SJCRH30 (cell line): Measurements from ENCODE around the gene PLRG1. TPM values are rescaled to one million over a fixed set of nuclear protein-coding genes. Genes with fewer than 3 reads are reported as not detected.

Experiments used
- DNase-seq, 2 experiments: peaks; one replicate each; pipeline ENCODE4 v3.0.0-alpha.2; 2015 to 2020
- H3K27ac ChIP-seq: fragments of 250-450 bp; sonication (Bioruptor Pico); 2 replicates; pipeline ENCODE4 v1.5.1; 2020; ENCODE audit warnings: mild to moderate bottlenecking, moderate library complexity
- H3K27me3 ChIP-seq: fragments of 250-450 bp; sonication (Bioruptor Pico); 2 replicates; pipeline ENCODE4 v1.5.1; 2020; ENCODE audit warnings: mild to moderate bottlenecking, moderate library complexity
- H3K36me3 ChIP-seq: fragments of 250-450 bp; sonication (Bioruptor Pico); 2 replicates; pipeline ENCODE4 v1.5.1; 2020; ENCODE audit warnings: mild to moderate bottlenecking, moderate library complexity
- H3K4me1 ChIP-seq: fragments of 250-450 bp; sonication (Bioruptor Pico); 2 replicates; pipeline ENCODE4 v1.5.1; 2020; ENCODE audit warnings: mild to moderate bottlenecking, moderate library complexity
- H3K4me3 ChIP-seq: fragments of 250-450 bp; sonication (Bioruptor Pico); 2 replicates; pipeline ENCODE4 v1.5.1; 2020; ENCODE audit warnings: mild to moderate bottlenecking, moderate library complexity
- H3K9me3 ChIP-seq: fragments of 250-450 bp; sonication (Bioruptor Pico); replicated peaks from 2 replicates; pipeline ENCODE4 v1.5.1; 2020; ENCODE audit warnings: mild to moderate bottlenecking, moderate library complexity
- total RNA-seq: library from RNA; depleted of rRNA; stranded (reverse); fragments of >200 nt; shearing (Covaris generic); gene quantifications from 2 replicates; pipeline ENCODE4 v1.2.3, GENCODE V29; 2014

Gene PLRG1
- total RNA-seq, 1 experiment from 2014 or later: 38.6 TPM

DNA sequence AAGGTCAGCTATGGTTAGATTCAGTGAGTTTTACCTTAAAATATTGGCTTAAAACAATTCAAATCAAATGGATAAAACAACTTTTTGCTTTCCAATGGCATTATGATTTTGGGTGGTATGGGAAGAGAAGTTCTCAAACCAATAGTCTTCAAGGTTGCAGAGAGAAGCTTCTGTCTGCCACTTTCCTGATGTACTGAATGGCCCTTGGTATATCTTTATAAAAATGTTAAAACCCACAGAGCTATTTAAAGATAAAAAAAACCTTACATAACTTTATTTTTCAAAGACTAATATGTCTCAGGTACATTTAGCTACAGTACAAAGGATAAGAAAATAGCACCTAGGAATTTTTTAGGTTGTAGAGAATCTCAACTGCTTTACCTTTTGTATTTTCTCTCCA is 33.5 kb upstream of the PLRG1 start:
- H3K27me3 ChIP-seq: no peaks in the 10 kb centered on the region
- DNase-seq: no peak
- no peak overlapping the region for H3K4me3 ChIP-seq
- H3K9me3 ChIP-seq: no peaks in the 10 kb centered on the region
- no peaks in the 10 kb centered on the region for H3K4me1 ChIP-seq
- H3K36me3 ChIP-seq: no peaks in the 10 kb centered on the region
- H3K27ac ChIP-seq: no peak overlapping the region

DNA sequence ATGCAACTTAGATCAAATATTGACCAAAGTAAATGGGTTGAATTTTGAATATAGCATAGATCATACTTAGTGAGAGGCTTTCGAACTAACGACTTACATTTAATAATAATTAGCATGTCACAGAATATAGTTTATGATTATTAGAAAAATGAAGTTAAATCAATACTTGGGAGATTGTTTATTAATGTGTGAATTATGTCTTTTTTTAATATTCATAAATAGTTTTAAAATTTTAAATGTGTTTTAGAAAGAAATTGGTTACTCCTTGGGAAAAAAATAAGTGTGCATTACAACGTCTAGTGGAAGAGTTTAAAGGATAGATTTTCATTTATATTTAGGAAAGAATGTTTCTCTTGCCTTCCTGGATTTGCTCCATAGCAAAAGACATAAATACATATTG is 33.0 kb upstream of the PLRG1 start:
- Histone ChIP-seq H3K27ac (no peak overlapping the region), H3K4me3 (no peak overlapping the region), H3K36me3 (no peaks in the 10 kb centered on the region), H3K27me3 (no peaks in the 10 kb centered on the region), H3K9me3 (no peaks in the 10 kb centered on the region), H3K4me1 (no peaks in the 10 kb centered on the region)
- DNase-seq: no peak

- no peaks in the 10 kb centered on the region for H3K4me1 ChIP-seq
- H3K36me3 ChIP-seq: no peaks in the 10 kb centered on the region
- H3K4me3 ChIP-seq: no peak overlapping the region
- no peak for DNase-seq
- no peaks in the 10 kb centered on the region for H3K27me3 ChIP-seq
- no peak overlapping the region for H3K27ac ChIP-seq
- no peaks in the 10 kb centered on the region for H3K9me3 ChIP-seq
Measured at GRCh38 chr4:154582723-154583122, 32.5 kb upstream of the PLRG1 start.

- H3K27me3 ChIP-seq: no peaks in the 10 kb centered on the region
- no peaks in the 10 kb centered on the region for H3K9me3 ChIP-seq
- H3K36me3 ChIP-seq: no peaks in the 10 kb centered on the region
- H3K4me3 ChIP-seq: no peak overlapping the region
- no peak overlapping the region for H3K27ac ChIP-seq
- no peaks in the 10 kb centered on the region for H3K4me1 ChIP-seq
- no peak for DNase-seq
Measured at GRCh38 chr4:154579927-154580326, 29.7 kb upstream of the PLRG1 start.

- Histone ChIP-seq H3K27me3 (no peaks in the 10 kb centered on the region), H3K4me1 (no peaks in the 10 kb centered on the region), H3K36me3 (no peaks in the 10 kb centered on the region), H3K27ac (no peak overlapping the region), H3K4me3 (no peak overlapping the region), H3K9me3 (no peaks in the 10 kb centered on the region)
- no peak for DNase-seq
Measured at GRCh38 chr4:154578919-154579318, 28.7 kb upstream of the PLRG1 start.

DNA sequence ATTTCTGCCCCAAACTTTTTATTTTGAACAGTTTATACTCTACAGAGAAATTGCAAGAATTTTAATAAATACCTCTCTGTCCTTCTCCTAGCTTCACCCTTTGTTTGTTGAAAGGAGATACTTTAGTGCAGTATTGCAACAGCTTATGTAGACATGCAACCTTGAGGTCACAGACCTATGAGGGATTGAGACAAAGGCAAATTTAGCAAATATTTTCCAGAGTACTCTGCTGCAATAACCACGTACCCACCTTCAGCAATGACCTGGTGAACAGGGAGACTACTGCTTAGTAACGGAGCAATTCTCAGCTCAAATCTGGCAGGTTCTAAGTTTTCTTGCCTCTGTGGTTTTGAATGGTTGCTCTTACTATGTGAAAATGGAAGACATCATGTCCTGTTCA is 27.1 kb upstream of the PLRG1 start:
- H3K4me3 ChIP-seq: no peak overlapping the region
- H3K4me1 ChIP-seq: no peaks in the 10 kb centered on the region
- no peak for DNase-seq
- H3K27me3 ChIP-seq: no peaks in the 10 kb centered on the region
- no peak overlapping the region for H3K27ac ChIP-seq
- no peaks in the 10 kb centered on the region for H3K36me3 ChIP-seq
- no peaks in the 10 kb centered on the region for H3K9me3 ChIP-seq

DNA sequence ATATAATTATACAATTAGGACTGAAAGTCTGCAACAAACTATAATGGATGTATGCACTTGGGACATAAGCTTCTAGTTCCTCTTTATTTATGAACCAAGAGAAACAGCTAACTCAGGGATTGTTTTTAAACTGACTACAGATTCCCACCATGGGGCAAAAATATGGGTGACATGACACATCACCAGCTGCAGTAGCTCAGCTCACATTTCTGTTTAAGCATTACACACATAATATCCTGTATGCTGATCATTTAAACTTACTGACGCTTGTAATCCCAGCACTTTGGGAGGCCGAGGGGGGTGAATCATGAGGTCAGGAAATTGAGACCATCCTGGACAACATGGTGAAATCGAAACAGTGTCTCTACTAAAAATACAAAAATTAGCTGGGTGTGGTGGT is 24.1 kb upstream of the PLRG1 start:
- Histone ChIP-seq H3K27me3 (no peaks in the 10 kb centered on the region), H3K27ac (no peak overlapping the region), H3K36me3 (no peaks in the 10 kb centered on the region), H3K9me3 (no peaks in the 10 kb centered on the region), H3K4me3 (no peak overlapping the region), H3K4me1 (no peaks in the 10 kb centered on the region)
- no peak for DNase-seq

DNA sequence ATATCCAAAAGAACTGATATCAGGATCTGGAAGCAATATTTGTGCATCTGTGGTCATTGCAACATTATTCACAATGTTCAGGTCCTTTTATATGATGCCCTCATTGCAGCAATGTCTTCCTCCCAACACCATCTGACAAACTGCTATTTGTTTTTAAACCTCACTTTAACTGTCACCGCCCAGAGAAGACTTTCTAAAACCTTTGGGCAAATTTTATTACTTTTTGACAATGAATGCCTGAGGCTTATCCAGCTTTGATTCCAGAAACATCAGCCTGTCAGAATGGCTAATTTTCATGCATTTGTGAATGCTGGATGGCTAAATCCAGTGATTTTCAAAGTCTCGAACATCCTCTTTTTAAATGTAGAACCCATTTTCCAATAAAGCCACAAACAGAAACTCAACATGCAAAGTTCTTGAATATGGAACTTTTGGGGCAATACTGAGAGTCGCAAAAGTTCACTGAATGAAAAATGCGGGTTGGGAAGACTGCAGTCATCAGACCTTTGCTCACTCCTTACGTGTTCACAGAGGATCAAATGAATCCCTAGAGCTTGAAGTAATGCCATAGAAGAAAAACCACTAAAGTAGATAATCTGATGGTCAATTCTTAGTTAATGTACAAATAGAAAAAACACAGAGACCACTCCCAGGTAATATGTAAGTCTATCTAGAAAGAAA is 23.1 kb upstream of the PLRG1 start:
- no peaks in the 10 kb centered on the region for H3K36me3 ChIP-seq
- H3K27me3 ChIP-seq: no peaks in the 10 kb centered on the region
- H3K9me3 ChIP-seq: no peaks in the 10 kb centered on the region
- no peak overlapping the region for H3K4me3 ChIP-seq
- H3K4me1 ChIP-seq: no peaks in the 10 kb centered on the region
- DNase-seq: no peak
- H3K27ac ChIP-seq: no peak overlapping the region

GRCh38 chr4:154569584-154569983 is 19.4 kb upstream of the PLRG1 start:
- no peak for DNase-seq
- Histone ChIP-seq H3K4me1 (no peaks in the 10 kb centered on the region), H3K27ac (no peak overlapping the region), H3K4me3 (no peak overlapping the region), H3K9me3 (no peaks in the 10 kb centered on the region), H3K27me3 (no peaks in the 10 kb centered on the region), H3K36me3 (no peaks in the 10 kb centered on the region)

GRCh38 chr4:154569028-154569427 is 18.8 kb upstream of the PLRG1 start:
- Histone ChIP-seq H3K9me3 (no peaks in the 10 kb centered on the region), H3K27ac (no peak overlapping the region), H3K4me1 (no peaks in the 10 kb centered on the region), H3K4me3 (no peak overlapping the region), H3K27me3 (no peaks in the 10 kb centered on the region), H3K36me3 (no peaks in the 10 kb centered on the region)
- DNase-seq: no peak

- DNase-seq: no peak
Measured at GRCh38 chr4:154566639-154567204, 16.5 kb upstream of the PLRG1 start.

DNA sequence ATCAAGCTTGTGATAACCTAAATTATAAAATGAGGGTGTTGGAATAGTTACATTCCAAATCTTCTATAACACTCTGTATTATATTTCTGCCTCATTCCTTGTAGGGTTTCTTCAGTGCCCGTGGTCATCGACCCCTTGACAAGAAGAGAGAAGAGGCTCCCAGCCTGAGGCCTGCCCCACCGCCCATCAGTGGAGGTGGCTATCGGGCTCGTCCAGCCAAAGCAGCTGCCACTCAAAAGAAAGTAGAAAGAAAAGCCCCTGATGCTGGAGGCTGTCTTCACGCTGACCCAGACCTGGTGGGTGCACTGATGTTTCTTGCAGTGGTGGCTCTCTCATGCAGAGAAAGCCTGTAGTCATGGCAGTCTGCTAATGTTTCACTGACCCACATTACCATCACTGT is 15.5 kb upstream of the PLRG1 start:
- no peak overlapping the region for H3K27ac ChIP-seq
- no peaks in the 10 kb centered on the region for H3K9me3 ChIP-seq
- no peaks in the 10 kb centered on the region for H3K36me3 ChIP-seq
- H3K4me1 ChIP-seq: no peaks in the 10 kb centered on the region
- H3K27me3 ChIP-seq: no peaks in the 10 kb centered on the region
- no peak overlapping the region for H3K4me3 ChIP-seq
- DNase-seq: no peak

More at GRCh38 chr4:154566639-154567204, 16.5 kb upstream of the PLRG1 start:
- H3K27me3 ChIP-seq: no peaks in the 10 kb centered on the region
- H3K4me1 ChIP-seq: no peaks in the 10 kb centered on the region
- H3K27ac ChIP-seq: no peak overlapping the region
- no peaks in the 10 kb centered on the region for H3K36me3 ChIP-seq
- no peaks in the 10 kb centered on the region for H3K9me3 ChIP-seq
- no peak overlapping the region for H3K4me3 ChIP-seq

DNA sequence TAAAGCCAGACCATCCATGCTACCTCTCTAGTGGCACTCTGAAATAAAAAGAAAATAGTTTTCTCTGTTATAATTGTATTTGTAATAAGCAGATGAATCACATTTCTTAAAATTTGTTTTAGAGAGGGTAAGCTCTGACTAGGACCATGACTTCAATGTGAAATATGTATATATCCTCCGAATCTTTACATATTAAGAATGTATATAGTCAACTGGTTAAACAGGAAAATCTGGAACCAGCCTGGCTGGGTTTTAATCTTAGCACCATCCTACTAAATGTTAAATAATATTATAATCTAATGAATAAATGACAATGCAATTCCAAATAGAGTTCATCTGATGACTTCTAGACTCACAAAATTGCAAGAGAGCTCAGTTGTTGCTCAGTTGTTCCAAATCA is 14.1 kb upstream of the PLRG1 start:
- no peaks in the 10 kb centered on the region for H3K36me3 ChIP-seq
- H3K4me3 ChIP-seq: no peak overlapping the region
- no peaks in the 10 kb centered on the region for H3K27me3 ChIP-seq
- H3K4me1 ChIP-seq: no peaks in the 10 kb centered on the region
- no peak for DNase-seq
- no peak overlapping the region for H3K27ac ChIP-seq
- H3K9me3 ChIP-seq: no peaks in the 10 kb centered on the region

DNA sequence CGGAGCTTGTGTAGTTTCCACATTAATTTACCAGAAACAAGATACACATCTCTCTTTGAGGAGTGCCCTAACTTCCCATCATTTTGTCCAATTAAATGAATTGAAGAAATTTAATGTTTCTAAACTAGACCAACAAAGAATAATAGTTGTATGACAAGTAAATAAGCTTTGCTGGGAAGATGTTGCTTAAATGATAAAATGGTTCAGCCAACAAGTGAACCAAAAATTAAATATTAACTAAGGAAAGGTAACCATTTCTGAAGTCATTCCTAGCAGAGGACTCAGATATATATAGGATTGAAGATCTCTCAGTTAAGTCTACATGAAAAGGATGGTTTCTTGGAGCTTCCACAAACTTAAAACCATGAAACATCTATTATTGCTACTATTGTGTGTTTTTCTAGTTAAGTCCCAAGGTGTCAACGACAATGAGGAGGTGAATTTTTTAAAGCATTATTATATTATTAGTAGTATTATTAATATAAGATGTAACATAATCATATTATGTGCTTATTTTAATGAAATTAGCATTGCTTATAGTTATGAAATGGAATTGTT is 12.6 kb upstream of the PLRG1 start, which contains the start of gene FGB:
TSS of gene FGB (plus strand) at position 315 of the 558 bp plus-strand sequence. CDS start at position 323, 8 bp downstream.
- Histone ChIP-seq H3K27me3 (no peaks in the 10 kb centered on the region), H3K36me3 (no peaks in the 10 kb centered on the region), H3K9me3 (no peaks in the 10 kb centered on the region), H3K4me3 (no peak within 1 kb of the TSS), H3K4me1 (no peaks in the 10 kb centered on the region), H3K27ac (no peak within 1 kb of the TSS)
- DNase-seq: no peak

- Histone ChIP-seq H3K4me3 (no peak overlapping the region), H3K27ac (no peak overlapping the region), H3K9me3 (no peaks in the 10 kb centered on the region), H3K4me1 (no peaks in the 10 kb centered on the region), H3K27me3 (no peaks in the 10 kb centered on the region), H3K36me3 (no peaks in the 10 kb centered on the region)
- no peak for DNase-seq
Measured at GRCh38 chr4:154560824-154561231, 10.6 kb upstream of the PLRG1 start.

DNA sequence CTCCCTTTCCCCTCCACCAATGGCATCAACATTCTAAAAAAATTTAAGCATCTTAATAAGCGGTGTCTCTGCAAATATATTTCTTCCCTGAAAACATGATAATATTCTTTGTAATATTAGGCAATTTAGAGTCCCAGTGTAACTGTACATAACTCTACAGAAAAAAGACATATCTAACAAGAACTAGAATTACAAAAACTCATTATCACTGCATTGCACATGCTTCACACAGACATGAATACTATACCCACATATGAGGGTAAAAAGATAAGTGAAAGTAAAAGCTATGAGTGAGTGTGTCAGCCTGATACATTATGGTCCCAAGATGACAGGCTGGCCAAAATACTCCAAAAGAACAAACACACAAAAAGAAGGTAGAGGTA is 10.2 kb upstream of the PLRG1 start:
- H3K27me3 ChIP-seq: no peaks in the 10 kb centered on the region
- H3K4me3 ChIP-seq: no peak overlapping the region
- no peaks in the 10 kb centered on the region for H3K36me3 ChIP-seq
- H3K27ac ChIP-seq: no peak overlapping the region
- H3K4me1 ChIP-seq: no peaks in the 10 kb centered on the region
- DNase-seq: no peak
- H3K9me3 ChIP-seq: no peaks in the 10 kb centered on the region
